ENCODE data around the gene ITGB7. TPM values are rescaled to one million over a fixed set of nuclear protein-coding genes. Genes with fewer than 3 reads are reported as not detected.
"Not testable (repeated sequence)": the region's sequence is repeated elsewhere in the genome, so short reads cannot be mapped to it uniquely, and the experiment has no call there.

The ITGB7 gene
- polyA plus RNA-seq, 1 donor (not counting 4 experiments of a cell fraction or from before 2014, with no cell fraction given) = 0.83 TPM

GRCh38 chr12:53166837-53167236 is 40.2 kb downstream of the ITGB7 start:
- H3K9me3 ChIP-seq (ENCODE audit: control insufficient read depth, low read depth, low read length) = no peaks in the 10 kb centered on the region
- no peaks in the 10 kb centered on the region for H3K79me2 ChIP-seq (ENCODE audit: control insufficient read depth, insufficient read depth, low read length)
- no peaks in the 10 kb centered on the region for H3K9me1 ChIP-seq (ENCODE audit: control insufficient read depth, extremely low read depth, insufficient read depth, low read length)
- peaks cover 0 to 7% of the 10 kb centered on the region in 2 experiments for H3K36me3 ChIP-seq (ENCODE audit: control insufficient read depth in 2 of 2, extremely low read depth in 1 of 2, insufficient read depth in 2 of 2, low read length in 2 of 2)
- no peak overlapping the region for H3K4me3 ChIP-seq (ENCODE audit: control insufficient read depth in 2 of 3, extremely low read depth in 1 of 3, insufficient read depth in 2 of 3, low read depth in 1 of 3, low read length in 3 of 3)
- H2AFZ ChIP-seq (ENCODE audit: control insufficient read depth, low read length) = no peak overlapping the region
- H3K4me1 ChIP-seq (ENCODE audit: control insufficient read depth, extremely low read depth, insufficient read depth, low read length) = peaks cover 7% of the 10 kb centered on the region
- no peaks in the 10 kb centered on the region for H3K27me3 ChIP-seq (ENCODE audit: control insufficient read depth, extremely low read depth, insufficient read depth, low read length)
- H3K9ac ChIP-seq (ENCODE audit: control insufficient read depth, extremely low read depth, insufficient read depth, low read length) = no peak overlapping the region
- H3K27ac ChIP-seq (ENCODE audit: control insufficient read depth, insufficient read depth, low read length) = no peak overlapping the region
- dilution Hi-C loops (cut with MboI; ENCODE audit: extremely low pct_ligation_motif_present, low sequenced_read_pairs) = no loop called here
- FAIRE-seq (no peak), DNase-seq (ENCODE audit: low read depth, low spot score) (no peak)
- no peaks in the 10 kb centered on the region for H4K20me1 ChIP-seq (ENCODE audit: control insufficient read depth, extremely low read depth, insufficient read depth, low read length)
- H3K4me2 ChIP-seq (ENCODE audit: control insufficient read depth, extremely low read depth, insufficient read depth, low read depth, low read length) = no peak overlapping the region
- TF ChIP-seq CTCF (optimal IDR thresholded peaks at IDR 0.05 in 1 of 3, IDR thresholded peaks at IDR 0.05 in 1 of 3, conservative IDR thresholded peaks at IDR 0.05 in 1 of 3; ENCODE audit: extremely low read depth in 1 of 3, insufficient read depth in 2 of 3, low read length in 3 of 3) (no peak), EZH2 (IDR thresholded peaks at IDR 0.05; ENCODE audit: low read length) (no peak)

- H2AFZ ChIP-seq (ENCODE audit: control insufficient read depth, low read length); H3K9me1 ChIP-seq (ENCODE audit: control insufficient read depth, extremely low read depth, insufficient read depth, low read length); H3K4me3 ChIP-seq (ENCODE audit: control insufficient read depth in 2 of 3, extremely low read depth in 1 of 3, insufficient read depth in 2 of 3, low read depth in 1 of 3, low read length in 3 of 3); H3K36me3 ChIP-seq (ENCODE audit: control insufficient read depth in 2 of 2, extremely low read depth in 1 of 2, insufficient read depth in 2 of 2, low read length in 2 of 2); H4K20me1 ChIP-seq (ENCODE audit: control insufficient read depth, extremely low read depth, insufficient read depth, low read length); dilution Hi-C loops (cut with MboI; ENCODE audit: extremely low pct_ligation_motif_present, low sequenced_read_pairs); H3K79me2 ChIP-seq (ENCODE audit: control insufficient read depth, insufficient read depth, low read length); FAIRE-seq; H3K9ac ChIP-seq (ENCODE audit: control insufficient read depth, extremely low read depth, insufficient read depth, low read length); H3K9me3 ChIP-seq (ENCODE audit: control insufficient read depth, low read depth, low read length); H3K27me3 ChIP-seq (ENCODE audit: control insufficient read depth, extremely low read depth, insufficient read depth, low read length); H3K4me2 ChIP-seq (ENCODE audit: control insufficient read depth, extremely low read depth, insufficient read depth, low read depth, low read length); DNase-seq (ENCODE audit: low read depth, low spot score); H3K27ac ChIP-seq (ENCODE audit: control insufficient read depth, insufficient read depth, low read length); H3K4me1 ChIP-seq (ENCODE audit: control insufficient read depth, extremely low read depth, insufficient read depth, low read length): not testable (repeated sequence)
Observed at GRCh38 chr12:53163008-53163407, 44.0 kb downstream of the ITGB7 start.

Measured in keratinocyte (primary cell).